Activated naive CD4-positive, alpha-beta T cell treated with anti-CD3 and anti-CD28 coated beads, Interleukin-2, amount 50 U/mL, for 24 hours (primary cell): ENCODE measurements around the gene LBR.
A peak's percentile ranks its signal among the peaks of the same experiment; 100 is the strongest.

ENCODE experiments used
- H3K27ac Mint-ChIP-seq: one replicate; pipeline ENCODE4 v1.8.0; 2021; ENCODE audit warnings: mild to moderate bottlenecking, mixed read lengths
- H3K27me3 Mint-ChIP-seq: one replicate; pipeline ENCODE4 v1.8.0; 2021; ENCODE audit warnings: mixed read lengths
- H3K36me3 Mint-ChIP-seq: one replicate; pipeline ENCODE4 v1.8.0; 2021; ENCODE audit warnings: mixed read lengths
- H3K4me1 Mint-ChIP-seq: one replicate; pipeline ENCODE4 v1.8.0; 2021; ENCODE audit warnings: mixed read lengths
- H3K4me3 Mint-ChIP-seq: one replicate; pipeline ENCODE4 v1.8.0; 2021; ENCODE audit warnings: mild to moderate bottlenecking, mixed read lengths
- H3K9me3 Mint-ChIP-seq: one replicate; pipeline ENCODE4 v1.8.0; 2021; ENCODE audit warnings: mixed read lengths

Gene LBR

GRCh38 chr1:225422795-225423517 is 4.9 kb downstream of the LBR start:
- Mint-ChIP-seq H3K9me3 (no peaks in the 10 kb centered on the region), H3K36me3 (peaks cover 11% of the 10 kb centered on the region), H3K4me3 (peak overlapping the region; percentile 51), H3K27me3 (no peaks in the 10 kb centered on the region), H3K4me1 (peaks cover 68% of the 10 kb centered on the region), H3K27ac (peak overlapping the region; percentile 74)

DNA sequence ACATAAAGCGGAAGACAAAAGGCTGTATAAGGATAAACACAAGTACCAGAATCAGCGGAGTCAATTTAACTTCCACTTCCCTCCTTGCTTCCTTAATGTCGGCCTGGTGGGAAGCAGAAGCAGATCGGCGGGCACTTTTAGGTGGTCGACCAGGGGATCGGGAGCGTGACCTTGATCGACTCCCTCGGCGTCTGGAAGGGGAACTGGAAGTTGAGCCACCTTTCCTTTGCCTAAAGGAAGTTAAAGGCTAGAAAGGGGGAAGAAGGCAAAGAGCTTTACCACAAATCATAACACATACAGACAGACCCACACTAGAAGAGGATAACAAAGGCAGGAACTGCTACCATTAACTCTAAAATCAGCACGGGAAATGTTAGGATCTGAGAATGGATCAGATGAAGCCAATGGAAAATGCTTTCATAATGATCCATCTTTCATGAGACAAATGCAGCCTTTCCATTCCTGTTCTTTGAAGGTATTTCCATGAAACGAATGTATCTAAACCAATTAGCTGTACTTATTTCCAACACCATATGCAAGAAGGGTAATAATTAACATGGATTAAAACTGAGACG is 5.7 kb downstream of the LBR start:
- Mint-ChIP-seq H3K27me3 (no peaks in the 10 kb centered on the region), H3K36me3 (peaks cover 13% of the 10 kb centered on the region), H3K4me3 (no peak overlapping the region), H3K27ac (peak overlapping the region; percentile 74), H3K4me1 (peaks cover 71% of the 10 kb centered on the region), H3K9me3 (no peaks in the 10 kb centered on the region)

DNA sequence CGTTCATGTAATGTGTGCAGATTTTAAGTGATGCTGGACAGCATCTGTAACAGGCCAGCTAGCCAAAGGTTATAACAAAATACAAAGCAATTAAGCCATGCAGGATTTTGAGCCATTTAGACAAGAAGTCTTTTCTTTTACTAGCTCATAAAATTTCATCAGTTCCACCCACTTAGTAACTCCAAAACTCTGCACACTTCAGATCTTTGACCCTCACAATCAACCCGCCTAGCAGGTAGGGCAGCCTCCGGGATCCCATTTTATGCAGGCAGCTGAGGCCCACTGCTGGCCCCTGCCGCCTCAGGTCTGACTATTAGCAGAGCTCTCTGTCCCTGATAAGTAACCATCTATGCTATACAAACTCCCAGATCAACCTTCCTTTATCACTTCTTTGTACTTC is 9.2 kb downstream of the LBR start:
- Mint-ChIP-seq H3K36me3 (peaks cover 17% of the 10 kb centered on the region), H3K27me3 (no peaks in the 10 kb centered on the region), H3K27ac (no peak overlapping the region), H3K9me3 (no peaks in the 10 kb centered on the region), H3K4me3 (no peak overlapping the region), H3K4me1 (peaks cover 47% of the 10 kb centered on the region)

GRCh38 chr1:225418059-225418458 is 9.8 kb downstream of the LBR start:
- H3K36me3 Mint-ChIP-seq, result peaks cover 17% of the 10 kb centered on the region
- no peak overlapping the region for H3K27ac Mint-ChIP-seq
- no peak overlapping the region for H3K4me3 Mint-ChIP-seq
- peaks cover 41% of the 10 kb centered on the region for H3K4me1 Mint-ChIP-seq
- H3K27me3 Mint-ChIP-seq, result no peaks in the 10 kb centered on the region
- no peaks in the 10 kb centered on the region for H3K9me3 Mint-ChIP-seq

- Mint-ChIP-seq H3K4me1 (peaks cover 27% of the 10 kb centered on the region), H3K27me3 (no peaks in the 10 kb centered on the region), H3K36me3 (peaks cover 15% of the 10 kb centered on the region), H3K9me3 (no peaks in the 10 kb centered on the region), H3K4me3 (no peak overlapping the region), H3K27ac (no peak overlapping the region)
Observed at GRCh38 chr1:225415967-225416745, 11.7 kb downstream of the LBR start.

- Mint-ChIP-seq H3K27me3 (no peaks in the 10 kb centered on the region), H3K4me3 (no peak overlapping the region), H3K4me1 (peaks cover 28% of the 10 kb centered on the region), H3K9me3 (no peaks in the 10 kb centered on the region), H3K27ac (no peak overlapping the region), H3K36me3 (peaks cover 17% of the 10 kb centered on the region)
Observed at GRCh38 chr1:225415307-225415706, 12.5 kb downstream of the LBR start.

GRCh38 chr1:225413708-225414375 is 14.0 kb downstream of the LBR start:
- H3K36me3 Mint-ChIP-seq, result peaks cover 14% of the 10 kb centered on the region

DNA sequence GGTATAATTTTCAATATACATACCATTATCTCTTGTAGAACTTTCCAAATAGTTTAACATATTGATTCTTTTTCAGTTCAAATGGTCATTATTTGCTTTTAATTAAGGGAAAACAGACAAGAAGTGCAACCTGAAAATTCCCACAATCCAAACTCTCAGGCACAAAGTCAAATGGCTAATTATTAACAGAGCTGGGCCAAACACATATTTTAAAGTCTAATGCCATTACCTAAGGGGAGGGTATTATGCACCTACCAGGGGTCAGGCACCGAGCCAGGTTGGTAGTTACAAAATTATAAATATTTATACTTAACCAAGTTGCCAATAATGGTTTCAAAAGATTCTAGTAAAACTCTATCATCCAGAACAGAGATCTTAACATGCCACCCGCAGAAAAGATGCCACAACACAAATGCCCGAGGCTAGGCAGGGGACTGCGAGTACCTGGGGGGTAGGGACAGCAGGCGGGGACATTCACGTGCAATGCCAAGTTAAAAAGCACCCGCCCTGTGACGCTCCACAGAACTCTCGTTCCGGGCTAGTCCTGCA is 15.0 kb downstream of the LBR start:
- H3K36me3 Mint-ChIP-seq, result peaks cover 11% of the 10 kb centered on the region
- no peak overlapping the region for H3K27ac Mint-ChIP-seq
- H3K4me3 Mint-ChIP-seq, result no peak overlapping the region
- H3K27me3 Mint-ChIP-seq, result no peaks in the 10 kb centered on the region
- H3K9me3 Mint-ChIP-seq, result no peaks in the 10 kb centered on the region
- peaks cover 21% of the 10 kb centered on the region for H3K4me1 Mint-ChIP-seq

More at GRCh38 chr1:225413708-225414375, 14.0 kb downstream of the LBR start:
- H3K27ac Mint-ChIP-seq, result no peak overlapping the region
- H3K9me3 Mint-ChIP-seq, result no peaks in the 10 kb centered on the region
- no peak overlapping the region for H3K4me3 Mint-ChIP-seq
- peaks cover 29% of the 10 kb centered on the region for H3K4me1 Mint-ChIP-seq
- no peaks in the 10 kb centered on the region for H3K27me3 Mint-ChIP-seq

DNA sequence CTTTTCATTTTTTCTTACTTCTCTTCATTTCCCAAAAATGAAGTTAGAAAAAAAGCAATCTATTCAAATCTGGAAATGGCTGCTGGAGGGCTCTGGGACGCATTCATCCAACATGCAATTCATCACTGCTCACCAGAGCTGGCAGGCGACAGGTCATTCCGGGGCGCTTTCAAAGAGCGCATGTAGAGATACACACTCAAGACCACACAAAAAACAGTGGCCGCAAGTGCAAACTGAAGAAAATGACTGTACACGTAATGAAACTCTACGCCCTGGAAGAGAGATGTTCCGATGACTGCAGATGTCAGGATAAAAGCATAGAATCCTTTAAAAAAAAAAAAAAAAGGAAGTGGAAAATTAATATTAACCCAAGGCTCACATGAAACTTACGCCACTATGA is 15.5 kb downstream of the LBR start:
- Mint-ChIP-seq H3K27ac (no peak overlapping the region), H3K36me3 (peaks cover 9% of the 10 kb centered on the region), H3K4me1 (peaks cover 19% of the 10 kb centered on the region), H3K27me3 (no peaks in the 10 kb centered on the region), H3K4me3 (no peak overlapping the region), H3K9me3 (no peaks in the 10 kb centered on the region)

DNA sequence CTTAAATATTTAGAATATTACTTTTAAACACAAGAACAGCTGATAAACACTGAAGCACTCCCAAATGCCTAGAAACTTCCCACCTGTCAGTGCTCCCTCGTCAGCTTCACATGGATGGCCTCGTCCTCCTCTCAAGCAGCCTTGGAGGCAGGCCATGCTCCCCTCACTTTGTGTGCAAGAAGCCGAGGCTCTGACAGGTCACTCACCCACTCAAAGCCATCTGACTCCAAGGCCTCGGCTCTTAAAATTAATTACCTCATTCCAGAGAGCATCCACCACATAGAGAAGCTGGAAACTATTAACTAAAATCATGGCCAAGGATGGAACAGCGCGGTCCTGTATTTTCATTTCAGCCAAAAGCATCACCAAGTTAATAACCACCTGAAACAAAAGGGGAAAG is 17.8 kb downstream of the LBR start:
- H3K36me3 Mint-ChIP-seq, result peaks cover 15% of the 10 kb centered on the region
- H3K9me3 Mint-ChIP-seq, result no peaks in the 10 kb centered on the region
- peaks cover 19% of the 10 kb centered on the region for H3K4me1 Mint-ChIP-seq
- no peaks in the 10 kb centered on the region for H3K27me3 Mint-ChIP-seq
- no peak overlapping the region for H3K4me3 Mint-ChIP-seq
- H3K27ac Mint-ChIP-seq, result no peak overlapping the region

DNA sequence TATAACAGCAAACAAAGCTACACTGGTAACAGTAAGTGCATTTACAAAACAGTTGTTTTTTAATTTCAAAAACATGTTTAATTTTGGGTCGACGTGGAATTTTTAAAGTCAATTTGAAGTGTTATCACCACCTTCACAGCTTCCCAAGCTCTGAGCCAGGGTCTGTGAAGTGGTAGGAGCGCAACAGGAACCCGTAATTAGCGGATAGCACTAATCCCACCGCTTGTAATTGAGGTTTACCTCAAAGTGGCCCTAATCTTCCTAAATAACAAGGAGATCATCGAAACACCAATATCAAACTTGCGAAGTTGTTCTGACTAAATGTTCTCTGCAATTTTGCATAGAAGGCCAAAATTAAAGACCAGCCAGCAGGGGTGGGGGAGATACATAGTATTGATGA is 18.8 kb downstream of the LBR start:
- no peak overlapping the region for H3K27ac Mint-ChIP-seq
- H3K4me1 Mint-ChIP-seq, result peaks cover 14% of the 10 kb centered on the region
- H3K9me3 Mint-ChIP-seq, result no peaks in the 10 kb centered on the region
- peaks cover 18% of the 10 kb centered on the region for H3K36me3 Mint-ChIP-seq
- no peaks in the 10 kb centered on the region for H3K27me3 Mint-ChIP-seq
- H3K4me3 Mint-ChIP-seq, result no peak overlapping the region

GRCh38 chr1:225408249-225408648 is 19.6 kb downstream of the LBR start:
- H3K36me3 Mint-ChIP-seq, result peaks cover 19% of the 10 kb centered on the region
- no peak overlapping the region for H3K27ac Mint-ChIP-seq
- H3K4me3 Mint-ChIP-seq, result no peak overlapping the region
- H3K27me3 Mint-ChIP-seq, result no peaks in the 10 kb centered on the region
- no peaks in the 10 kb centered on the region for H3K9me3 Mint-ChIP-seq
- peaks cover 14% of the 10 kb centered on the region for H3K4me1 Mint-ChIP-seq

GRCh38 chr1:225407755-225408154 is 20.1 kb downstream of the LBR start:
- no peaks in the 10 kb centered on the region for H3K9me3 Mint-ChIP-seq
- H3K4me1 Mint-ChIP-seq, result peaks cover 14% of the 10 kb centered on the region
- H3K27ac Mint-ChIP-seq, result peak overlapping the region; percentile 23
- peaks cover 21% of the 10 kb centered on the region for H3K36me3 Mint-ChIP-seq
- no peaks in the 10 kb centered on the region for H3K27me3 Mint-ChIP-seq
- H3K4me3 Mint-ChIP-seq, result no peak overlapping the region

DNA sequence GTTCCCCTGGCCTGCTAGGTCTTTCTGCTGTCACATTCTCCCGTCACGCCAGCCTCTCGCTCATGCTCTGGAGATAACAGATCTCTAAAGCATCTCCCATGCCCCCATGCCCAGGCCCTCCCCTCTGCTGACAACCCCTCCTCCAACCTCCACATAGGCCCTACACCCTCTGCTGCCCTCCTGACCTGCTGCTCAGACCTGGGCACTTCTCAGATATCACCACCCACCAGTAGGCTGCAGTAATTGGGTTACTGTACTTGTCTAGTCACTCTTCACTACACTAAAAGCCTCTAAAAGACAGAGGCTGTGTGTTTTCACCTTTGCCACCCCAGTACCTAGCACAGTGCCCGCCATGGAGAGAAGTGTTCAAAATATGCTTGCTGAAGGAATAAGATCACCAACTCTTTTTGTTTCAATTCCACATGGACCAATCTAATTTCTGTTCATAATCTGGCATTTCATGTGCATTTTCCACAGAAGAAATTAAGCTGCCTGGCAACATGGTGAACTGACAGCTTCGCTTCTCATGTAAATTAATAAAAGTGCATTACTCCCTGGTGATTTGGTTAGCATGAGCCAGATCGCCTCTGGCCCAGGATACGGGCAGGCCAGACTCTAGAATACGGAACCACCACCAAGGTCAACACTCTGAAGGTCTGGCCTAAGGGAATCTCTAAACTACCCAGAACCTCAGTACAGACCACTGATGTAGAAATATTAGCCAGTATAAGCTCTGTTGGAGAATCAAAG is 20.7 kb downstream of the LBR start:
- H3K27me3 Mint-ChIP-seq, result no peaks in the 10 kb centered on the region
- H3K4me1 Mint-ChIP-seq, result peaks cover 14% of the 10 kb centered on the region
- peaks cover 19% of the 10 kb centered on the region for H3K36me3 Mint-ChIP-seq
- no peaks in the 10 kb centered on the region for H3K9me3 Mint-ChIP-seq
- no peak overlapping the region for H3K4me3 Mint-ChIP-seq
- H3K27ac Mint-ChIP-seq, result peak overlapping the region; percentile 23

DNA sequence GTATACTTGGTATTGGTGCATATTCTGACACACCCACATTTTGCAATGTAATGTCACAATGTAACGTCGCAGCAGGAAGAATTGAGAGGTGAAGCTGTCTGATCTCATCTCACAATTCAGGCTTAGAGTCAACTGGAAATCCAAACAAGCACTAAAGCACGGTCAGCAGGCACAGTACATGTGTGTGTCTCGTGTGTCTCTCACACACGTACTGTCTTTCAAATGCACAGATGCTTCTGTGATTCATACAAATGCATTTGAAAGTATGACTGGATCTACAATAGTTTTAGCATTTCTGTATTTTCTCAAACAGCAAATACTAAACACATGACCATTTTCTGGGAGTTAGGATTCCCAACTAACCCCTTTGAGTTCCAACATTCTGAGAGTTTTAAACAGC is 26.9 kb downstream of the LBR start:
- no peaks in the 10 kb centered on the region for H3K9me3 Mint-ChIP-seq
- H3K4me3 Mint-ChIP-seq, result no peak overlapping the region
- no peaks in the 10 kb centered on the region for H3K27me3 Mint-ChIP-seq
- H3K27ac Mint-ChIP-seq, result no peak overlapping the region
- peaks cover 9% of the 10 kb centered on the region for H3K4me1 Mint-ChIP-seq
- peaks cover 26% of the 10 kb centered on the region for H3K36me3 Mint-ChIP-seq
